ENCODE data around the gene VTI1A.
A peak's percentile ranks its signal among the peaks of the same experiment; 100 is the strongest.

The VTI1A gene

DNA sequence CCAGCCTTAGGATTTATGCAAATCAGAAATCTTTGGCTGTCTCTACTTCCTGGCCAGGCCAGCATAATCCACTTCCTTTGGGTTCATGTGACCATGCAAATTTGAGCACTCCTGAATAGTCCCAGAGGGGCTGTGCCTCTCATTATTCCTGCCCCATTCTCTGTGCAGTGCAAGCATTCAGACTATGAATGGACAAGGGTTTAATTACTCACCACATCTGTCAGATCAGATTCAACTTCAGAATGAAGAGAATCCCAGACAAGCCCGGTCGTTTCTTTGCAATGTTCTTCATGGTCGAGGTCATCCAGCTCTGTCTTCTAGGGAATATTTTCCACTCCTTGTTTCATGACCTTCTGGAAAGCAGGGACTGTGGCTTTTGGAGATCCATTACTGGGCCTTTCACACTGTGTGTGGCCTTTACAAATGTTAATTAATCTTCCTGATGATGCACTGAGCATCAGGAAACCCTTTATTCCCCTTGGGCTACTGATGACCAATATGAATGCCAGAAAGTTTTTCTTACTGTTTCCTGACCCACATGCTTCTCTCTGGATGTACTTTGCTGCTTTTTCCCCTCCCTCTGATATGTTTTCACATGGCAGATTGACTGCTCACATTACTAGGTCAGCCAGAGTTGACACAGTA is 285.4 kb downstream of the VTI1A start:
- DNase-seq, result peak; percentile 18

DNA sequence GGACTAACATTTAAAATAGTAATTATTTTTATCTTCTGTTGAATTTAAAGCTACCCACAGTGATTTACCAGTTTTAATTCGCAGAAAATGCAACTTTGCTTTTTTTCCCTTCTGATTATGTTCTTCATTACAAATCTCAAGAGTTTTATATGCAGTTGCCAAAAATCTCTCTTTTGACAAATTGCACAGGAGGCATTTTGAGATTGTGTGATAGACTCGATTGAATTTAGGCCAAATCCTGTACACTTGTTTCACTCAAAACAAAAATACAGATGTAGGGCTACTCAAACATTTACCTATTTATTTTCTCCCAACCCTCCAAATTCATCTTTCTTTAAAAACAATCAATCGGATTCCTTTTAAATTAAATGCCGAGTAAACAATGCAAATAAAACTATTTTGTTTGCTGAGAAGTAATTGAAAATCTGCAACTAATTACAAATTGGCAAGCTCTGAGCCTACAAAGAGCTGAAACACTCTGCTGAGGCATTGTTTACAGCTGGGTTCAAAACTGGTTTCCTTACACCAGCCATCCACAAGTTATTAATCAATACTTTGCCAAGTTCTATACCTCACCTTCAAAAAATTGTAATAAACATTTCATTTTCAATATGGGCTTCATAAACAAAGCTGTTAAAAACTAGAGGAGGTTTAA is 288.2 kb downstream of the VTI1A start:
- no peak for DNase-seq

DNA sequence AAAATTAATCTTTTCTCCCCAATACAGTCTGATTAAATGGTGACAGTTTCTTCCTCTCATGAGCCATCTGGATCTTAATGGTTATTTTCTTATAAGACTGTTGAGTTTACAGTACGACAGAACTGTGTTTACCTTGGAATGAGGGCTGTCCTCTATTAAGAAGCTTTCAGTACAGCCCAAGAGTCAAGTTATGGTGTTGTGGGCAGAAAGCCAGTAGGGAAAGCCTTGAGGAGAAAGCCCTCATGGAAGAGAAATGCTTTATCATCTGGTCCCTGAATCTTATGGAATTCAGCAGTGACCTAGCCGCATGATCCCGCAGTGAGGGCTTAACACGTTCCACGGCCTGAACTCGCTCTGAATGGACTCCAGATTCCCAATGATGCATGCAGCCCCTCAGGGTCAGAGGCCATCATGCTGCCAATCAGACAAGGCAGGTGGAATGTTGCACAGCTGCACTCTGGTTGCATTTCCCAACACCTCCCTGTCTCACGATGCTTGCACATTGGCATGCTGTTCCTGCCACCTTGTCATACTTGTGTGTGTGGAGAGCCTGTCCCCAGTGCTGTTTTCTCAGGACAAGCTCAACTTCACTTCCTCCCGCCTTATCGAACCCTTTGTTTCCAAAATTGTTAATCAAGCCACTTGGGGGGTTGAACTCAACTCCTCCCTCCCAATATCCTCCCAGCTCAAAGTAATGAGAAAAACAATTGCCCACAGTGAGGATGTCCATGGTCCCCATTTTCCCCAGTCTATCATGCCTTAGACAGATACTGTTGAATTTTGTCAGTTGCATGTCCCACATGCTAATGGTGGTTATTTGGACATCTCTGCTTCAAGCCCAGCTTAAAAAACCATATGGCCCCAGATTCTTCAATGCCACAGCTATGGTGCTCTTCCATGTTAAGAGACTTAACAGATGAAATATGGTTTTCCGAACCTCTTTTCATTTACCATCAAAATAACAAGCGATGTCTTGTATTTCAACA is 291.9 kb downstream of the VTI1A start:
- no peak for DNase-seq

DNA sequence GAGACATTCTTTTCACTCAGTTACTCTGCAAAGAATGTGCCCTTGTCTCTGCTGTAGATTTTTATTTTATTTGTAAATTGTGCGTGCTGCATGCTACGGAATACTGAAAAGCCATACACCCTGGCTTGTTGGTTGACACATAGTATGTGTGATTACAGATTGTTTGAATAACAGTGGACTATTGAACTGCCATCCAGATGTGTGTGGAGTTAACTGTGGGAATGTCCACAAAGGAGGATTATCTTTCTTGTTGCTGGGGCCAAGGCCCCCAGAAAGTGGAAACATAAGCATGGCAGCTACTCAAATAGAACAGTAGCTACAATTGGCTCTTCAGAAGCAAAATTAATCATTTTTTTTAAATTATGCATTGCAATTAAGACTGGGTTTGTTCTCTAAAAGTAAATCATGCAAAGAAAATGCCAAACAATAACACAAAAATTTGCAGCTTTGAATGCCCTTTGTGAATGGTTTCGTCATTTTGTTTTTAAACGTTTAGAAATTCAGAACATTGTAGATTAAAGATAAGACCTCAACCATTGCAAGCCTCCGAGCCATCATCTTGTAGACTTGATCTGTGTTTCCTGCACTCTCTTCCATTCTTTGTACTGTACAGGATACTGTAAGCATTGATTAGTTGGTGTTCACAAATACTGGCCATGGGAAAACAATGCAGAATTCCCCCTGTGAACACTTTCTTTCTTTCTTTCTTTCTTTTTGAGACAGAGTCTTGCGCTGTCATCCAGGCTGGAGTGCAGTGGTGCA is 292.8 kb downstream of the VTI1A start:
- DNase-seq, result no peak

DNA sequence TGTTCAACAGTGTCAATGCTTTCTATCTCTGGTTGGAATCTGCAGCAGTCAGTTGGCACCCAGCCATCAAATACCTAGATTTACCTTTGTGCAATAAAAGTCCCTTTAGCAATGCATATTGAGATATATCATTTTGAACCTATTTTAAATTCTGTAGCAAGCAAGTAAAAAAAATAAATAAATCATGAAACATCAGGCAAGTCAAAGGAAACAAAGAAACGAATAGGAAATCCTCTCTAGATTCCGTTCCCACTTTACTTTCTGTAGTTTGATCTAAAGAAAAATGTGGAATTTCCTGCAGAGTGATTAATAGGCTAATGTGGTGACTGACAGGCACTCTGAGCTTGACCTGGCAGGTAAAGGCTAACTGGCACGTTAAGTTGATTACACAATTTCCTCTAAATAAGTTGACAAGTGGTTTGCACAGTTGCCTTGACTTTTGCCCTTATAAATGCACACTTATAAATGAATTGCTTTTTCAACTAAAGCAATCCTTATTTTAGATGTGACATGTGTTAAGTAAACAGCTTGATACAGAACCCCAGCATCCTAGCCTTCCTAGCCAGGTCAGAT is 294.9 kb downstream of the VTI1A start:
- DNase-seq, result no peak

DNA sequence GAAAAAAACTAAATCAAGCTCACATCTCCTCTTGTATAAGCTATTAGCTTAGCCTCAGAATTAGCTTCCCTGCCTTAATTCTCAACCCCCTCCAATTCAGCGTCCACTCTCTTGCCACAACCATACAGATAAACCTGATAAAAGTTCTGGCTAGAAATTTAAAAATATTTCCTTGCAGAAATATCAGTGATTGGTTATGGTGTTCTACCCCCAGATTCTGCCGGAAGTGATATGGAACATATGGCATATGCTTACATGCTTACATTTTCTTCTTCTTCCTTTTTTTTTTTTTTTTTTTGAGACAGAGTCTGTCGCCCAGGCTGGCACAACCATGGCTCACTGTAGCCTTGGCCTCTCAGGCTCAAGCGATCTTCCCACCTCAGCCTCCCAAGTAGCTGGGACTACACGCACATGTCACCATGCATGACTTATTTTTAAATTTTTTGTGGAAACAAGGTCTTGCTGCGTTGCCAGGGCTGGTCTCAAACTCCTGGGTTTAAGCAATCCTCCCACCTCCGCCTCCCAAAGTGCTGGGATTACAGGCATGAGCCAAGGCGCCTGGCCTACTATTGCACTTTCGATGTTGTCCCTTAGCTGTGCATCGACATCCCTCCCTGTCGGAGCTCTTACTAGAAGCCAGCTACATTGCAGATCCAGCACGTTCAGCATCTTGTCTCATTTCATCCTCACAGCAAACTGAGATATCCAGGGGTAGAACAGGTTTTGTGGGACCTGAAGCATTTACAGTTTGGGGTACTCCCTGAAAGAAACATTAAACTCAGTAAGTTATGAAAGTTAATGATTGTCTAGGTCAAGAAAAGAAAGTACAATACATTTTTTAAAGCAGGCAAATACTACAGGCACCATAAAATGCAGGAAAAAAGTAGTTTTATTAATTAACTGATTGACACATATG is 297.4 kb downstream of the VTI1A start:
- DNase-seq, result no peak

DNA sequence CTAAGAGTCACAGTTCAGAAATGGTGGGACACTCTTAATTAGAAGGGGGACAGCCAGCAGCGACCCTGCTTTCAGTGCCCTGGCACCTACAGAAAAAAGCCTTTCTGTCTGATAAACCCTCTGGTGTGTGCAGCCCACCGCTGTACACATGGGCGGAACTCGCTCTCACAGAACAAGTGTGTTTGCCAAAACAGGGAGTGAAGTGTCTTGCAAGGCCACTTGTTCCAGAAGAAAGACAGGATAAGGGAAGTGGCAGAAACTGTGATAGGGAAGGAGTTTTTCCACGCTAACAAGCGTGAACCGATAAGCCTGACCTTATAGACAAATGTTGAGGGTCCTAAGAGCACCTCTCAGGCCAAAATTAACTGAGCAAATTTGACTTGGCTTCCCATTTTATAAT is 299.3 kb downstream of the VTI1A start:
- DNase-seq, result no peak

DNA sequence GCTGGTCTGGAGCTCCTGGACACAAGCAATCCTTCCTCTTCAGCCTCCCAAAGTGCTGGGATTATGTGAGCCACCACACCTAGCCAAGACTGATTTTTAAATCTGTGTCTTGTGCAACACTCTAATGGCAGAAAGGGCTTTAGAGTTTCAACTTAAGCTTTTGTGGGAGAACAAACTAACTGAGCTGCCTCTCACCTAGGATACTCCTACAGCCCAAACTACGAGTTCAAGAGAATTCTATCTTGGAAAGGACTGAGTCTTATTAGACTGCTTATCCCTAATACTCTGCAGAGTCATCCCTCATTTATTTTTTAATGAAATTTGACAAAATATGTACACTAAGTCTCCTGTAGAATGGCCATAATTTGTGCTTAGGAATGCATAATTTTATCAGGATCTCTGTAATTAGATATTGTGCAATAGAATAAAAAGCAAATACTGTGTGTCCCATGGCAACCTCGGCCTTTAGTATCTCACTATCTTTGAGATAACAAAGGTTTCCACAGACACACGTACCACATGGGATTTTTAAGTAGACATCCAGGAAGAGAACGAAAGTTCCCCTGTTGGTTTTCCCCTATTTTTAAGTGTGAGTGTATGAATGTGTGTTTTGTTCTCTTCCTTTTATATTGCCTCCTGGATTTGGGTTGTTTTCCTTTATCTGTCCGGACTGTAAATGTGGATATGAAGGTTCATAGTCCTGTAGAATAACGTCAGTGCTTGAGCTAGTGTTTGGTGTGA is 303.6 kb downstream of the VTI1A start:
- DNase-seq, result no peak

DNA sequence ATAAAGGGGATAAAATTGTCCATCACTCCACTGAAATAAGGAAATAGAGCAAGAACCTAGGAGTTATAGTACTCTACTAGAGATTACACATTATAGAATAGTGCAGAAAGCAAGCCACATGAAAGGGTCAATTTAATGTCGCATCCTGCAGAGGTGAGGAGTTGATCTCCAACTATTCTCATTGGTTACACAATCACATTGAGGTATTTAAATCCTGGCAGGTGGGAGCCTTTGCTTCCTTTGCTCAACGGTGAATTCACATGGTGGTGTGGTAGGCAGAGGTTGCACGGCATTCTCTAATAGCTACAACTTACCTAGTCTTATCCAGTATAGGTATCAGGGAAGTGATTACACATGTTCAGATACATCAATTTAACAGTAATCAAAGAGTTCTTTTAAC is 304.6 kb downstream of the VTI1A start:
- DNase-seq, result no peak

DNA sequence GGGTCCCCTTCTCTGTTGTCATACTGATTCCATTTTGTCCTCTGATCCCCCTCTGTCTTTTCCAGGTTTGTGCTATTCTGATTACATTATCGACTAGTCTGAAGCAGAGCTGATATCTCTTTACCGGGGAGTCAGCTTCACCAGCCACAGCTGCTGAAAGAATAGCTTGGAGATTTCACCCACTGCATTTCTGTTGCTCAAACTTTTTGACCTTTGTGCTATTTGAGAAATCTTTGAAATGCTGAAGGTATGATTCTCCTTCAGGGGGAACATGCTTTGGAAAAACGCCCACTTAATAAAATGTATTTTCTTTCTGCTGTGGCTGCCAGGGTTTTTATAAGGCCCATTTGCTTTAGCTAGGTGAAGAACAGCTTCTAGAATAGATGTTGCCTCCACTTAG is 305.3 kb downstream of the VTI1A start:
- DNase-seq, result no peak

DNA sequence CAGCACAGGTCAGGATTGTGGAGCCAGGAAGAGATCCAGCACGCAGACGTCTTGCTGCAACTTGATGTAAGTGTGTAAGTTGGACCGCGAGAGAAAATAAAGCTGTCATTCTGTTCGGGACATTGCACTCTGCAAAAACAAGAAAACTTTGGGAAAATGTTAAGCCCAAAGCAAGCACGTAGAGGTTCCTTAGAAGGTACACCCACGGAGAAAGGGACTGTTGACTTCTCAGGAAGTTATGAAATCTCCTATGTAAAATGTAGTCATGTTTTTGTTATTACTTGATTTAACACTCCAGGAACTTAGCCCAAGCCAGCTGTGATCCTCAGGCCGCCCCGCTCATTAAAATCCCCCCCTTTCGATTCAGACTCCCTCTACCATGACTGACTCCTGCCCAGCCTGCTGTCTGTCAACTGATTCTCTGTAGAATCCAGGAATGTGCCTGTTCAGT is 307.0 kb downstream of the VTI1A start:
- DNase-seq, result no peak

DNA sequence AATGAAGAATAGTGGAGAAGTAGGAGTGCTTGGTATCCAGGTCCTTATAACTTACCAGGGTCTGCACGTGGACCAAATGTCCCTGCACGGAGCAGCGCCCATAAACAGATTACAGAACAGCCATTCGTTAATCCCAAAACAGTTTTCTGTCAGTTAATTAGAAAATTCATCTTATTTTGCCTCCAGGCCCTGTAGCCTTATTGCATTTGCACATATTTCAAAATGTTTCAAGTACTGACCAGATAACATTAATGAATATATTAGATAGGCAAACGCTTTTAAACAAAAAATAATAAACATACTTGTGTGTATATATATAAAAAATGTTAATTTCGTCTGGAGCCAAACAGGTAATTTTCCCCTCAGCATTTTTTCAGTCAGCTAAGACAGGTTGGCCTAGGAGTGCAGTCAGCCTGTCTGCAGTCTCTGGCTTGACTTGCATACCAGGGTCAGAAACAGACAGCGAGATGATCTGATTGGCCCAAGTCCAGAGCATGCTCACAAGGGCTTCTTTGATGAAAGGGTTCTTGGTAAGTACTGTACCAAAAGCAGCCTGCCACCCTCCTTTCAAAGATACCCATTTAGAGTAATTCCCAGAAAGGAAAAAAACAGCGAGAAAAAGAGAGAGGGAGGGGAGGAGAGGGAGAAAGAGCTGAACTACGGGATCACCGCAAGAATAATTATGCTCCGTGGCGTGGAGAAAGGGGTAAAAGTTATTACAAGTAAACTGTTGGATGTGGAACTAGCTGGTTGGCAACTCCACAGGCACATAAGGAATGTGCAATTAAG is 308.6 kb downstream of the VTI1A start:
- no peak for DNase-seq

DNA sequence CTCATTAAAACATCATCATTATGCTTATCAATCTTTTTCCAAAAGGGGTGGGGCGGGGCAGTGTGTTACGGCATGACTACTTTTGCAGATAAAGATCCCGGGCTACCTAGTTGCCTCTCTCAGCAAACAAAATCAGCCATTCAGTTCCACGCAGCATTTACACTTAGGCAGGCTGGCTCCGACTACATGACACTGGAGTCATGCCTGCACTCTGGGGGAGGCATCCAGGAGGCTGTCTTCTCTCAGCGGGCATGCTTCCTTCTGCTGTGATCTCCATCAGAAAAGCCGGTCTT is 309.2 kb downstream of the VTI1A start:
- no peak for DNase-seq

DNA sequence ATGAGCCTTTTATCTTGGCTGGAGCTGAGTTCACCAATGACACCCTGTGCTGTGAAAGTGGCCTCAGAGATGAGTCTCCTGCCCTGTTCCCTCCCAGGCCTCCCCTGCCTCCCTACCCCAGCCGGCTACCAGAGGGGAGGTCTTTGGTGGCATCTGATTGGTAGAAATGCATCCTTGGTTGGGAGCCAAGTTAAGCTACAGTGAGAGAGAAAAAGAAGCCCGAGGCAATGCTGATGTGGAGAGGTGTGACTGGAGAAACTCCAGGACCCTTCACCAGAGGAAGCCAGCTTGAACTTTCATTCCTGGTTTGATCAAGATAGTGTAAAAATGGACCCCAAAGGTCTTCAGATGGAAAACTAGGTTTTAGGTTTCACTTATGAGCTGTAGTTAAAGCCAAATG is 311.9 kb downstream of the VTI1A start:
- DNase-seq, result no peak

DNA sequence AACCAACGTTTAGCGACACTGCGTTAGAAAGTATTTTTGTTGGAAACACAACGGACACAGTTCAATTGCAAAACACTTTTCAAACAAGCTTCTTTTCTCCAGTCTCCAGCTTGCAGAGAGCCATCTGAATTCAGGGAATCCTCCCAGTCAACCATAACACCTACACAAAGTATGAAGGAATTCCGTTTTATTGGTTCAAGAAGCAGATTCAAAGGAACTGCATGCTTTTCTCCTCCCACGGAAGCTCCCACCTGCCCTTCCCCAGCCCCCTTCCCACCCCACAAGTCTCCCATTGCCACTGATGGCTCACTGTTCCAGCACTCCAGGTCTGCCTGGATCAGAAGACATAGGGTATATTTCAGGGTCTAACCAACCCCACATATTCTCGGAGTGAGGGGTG is 312.5 kb downstream of the VTI1A start:
- no peak for DNase-seq

DNA sequence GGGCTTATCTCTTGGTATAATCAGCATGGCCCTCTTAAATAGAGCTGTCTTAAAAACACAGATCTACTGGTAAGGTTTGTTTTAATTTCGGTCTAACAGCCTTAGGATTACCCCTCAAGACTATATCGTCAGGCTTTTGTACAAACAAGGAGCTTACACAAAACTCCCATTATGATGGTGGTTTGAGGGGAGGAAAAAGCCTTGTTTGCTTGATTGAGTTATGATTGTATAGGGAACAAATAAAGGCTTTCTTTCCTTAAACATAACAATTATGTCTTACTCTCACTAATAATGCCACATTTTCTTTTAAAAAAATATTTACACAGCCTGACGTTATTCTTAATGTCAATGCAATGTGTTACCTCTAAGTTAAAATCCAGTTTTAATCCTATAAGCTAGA is 314.2 kb downstream of the VTI1A start:
- DNase-seq, result no peak

DNA sequence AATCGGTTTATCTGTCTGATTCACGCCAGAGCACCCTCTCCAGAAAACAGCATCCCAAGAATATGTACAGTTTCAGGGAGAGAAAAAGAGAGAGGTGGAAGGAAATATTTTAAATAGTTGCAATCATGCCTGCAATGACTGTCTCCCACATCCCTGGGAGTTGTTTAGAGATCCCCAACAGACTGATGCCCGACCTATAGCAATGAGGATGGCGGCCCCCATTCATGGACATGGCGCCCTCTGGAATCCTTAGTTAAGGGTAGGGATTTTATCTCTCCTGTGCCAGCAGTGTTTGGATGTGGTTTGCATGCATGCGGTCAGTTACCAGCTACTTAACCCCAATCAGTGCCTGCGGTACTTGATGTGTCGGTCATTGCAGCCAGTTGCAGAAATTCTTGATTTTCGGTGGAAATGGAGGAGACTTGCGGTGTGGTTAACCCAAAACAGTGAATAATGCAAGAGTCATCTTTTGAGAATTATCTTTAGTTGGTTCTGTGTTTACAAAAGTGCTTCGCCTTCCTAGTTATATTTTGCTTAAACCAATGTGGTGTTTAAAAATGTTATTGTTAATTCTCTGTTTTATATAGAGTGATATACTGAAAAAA is 317.0 kb downstream of the VTI1A start:
- peak; percentile 54 for DNase-seq

DNA sequence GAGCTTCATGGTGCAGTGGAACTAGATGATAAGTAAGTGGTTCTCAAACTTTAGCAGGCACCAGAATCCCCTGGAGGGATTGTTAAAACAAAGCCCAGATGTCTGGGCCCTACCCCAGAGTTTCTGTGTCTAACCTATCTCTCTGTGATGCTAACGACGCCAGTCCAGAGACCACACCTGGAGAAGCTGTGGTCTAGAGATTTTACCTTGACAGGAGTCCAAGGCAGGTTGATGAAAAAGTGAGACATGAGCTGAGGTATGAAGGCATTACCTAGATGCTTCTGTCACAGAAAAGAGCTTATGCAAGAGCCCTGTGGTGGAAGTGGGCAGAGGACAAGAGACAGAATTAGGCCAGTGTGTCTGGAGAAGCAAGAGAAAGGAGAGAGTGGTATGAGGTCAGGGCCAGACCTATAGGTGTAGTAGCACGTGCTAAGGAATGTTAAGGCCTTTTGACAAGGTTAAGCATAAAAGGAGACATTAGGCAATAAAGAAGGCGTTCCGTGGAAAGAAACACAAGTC is 318.8 kb downstream of the VTI1A start:
- no peak for DNase-seq

DNA sequence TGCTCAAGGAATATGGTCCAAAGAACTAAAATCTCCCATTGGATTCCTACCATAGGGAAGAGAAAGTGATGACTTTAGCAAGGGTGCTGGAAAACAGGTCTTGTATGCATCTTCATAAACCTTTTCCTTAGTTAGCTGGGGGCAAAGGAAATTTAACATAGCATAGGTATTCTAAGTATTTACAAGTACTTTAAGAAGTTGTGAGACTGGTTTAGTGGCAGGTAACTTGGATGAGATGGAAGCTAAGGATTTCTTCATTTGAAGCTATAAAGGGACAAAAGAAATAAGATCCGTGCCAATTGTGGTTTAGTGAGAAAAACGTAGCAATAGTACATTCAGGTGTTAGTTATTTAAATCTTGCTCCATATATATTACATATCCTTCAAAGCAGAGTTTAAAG is 319.6 kb downstream of the VTI1A start:
- no peak for DNase-seq

Data from T1000 (cell line).